WTC11 (cell line): ENCODE results near the gene FGR. TPM values are rescaled to one million over a fixed set of nuclear protein-coding genes. Genes with fewer than 3 reads are reported as not detected.
A peak's percentile ranks its signal among the peaks of the same experiment; 100 is the strongest.

ENCODE experiments used
- ATAC-seq: fragments of 200-7000 bp; cut with Tn5 transposase; 2 replicates; pipeline ENCODE4 v1.10.0; 2021; ENCODE audit warnings: mild to moderate bottlenecking, moderate library complexity
- CTCF ChIA-PET: fragments of 300-600 bp; sonication (Branson Sonifier 250); formaldehyde crosslinking; loops from one replicate; lab custom pipeline; 2021; ENCODE audit warnings: antibody characterized with exemption; lab: Charles Lee
- POLR2A ChIA-PET: fragments of 350-600 bp; sonication (Branson Sonifier 250); formaldehyde crosslinking; loops from one replicate; lab custom pipeline; 2021; ENCODE audit warnings: antibody characterized with exemption; lab: Charles Lee
- DNase-seq: peaks from one replicate; pipeline ENCODE4 v3.0.0; 2021; ENCODE audit warnings: low spot score
- H3K27ac Mint-ChIP-seq: 2 replicates; pipeline ENCODE4 v1.8.0; 2021; ENCODE audit warnings: mixed read lengths
- H3K27me3 Mint-ChIP-seq: 2 replicates; pipeline ENCODE4 v1.8.0; 2021; ENCODE audit warnings: low read depth, mild to moderate bottlenecking, moderate library complexity, mixed read lengths
- H3K36me3 Mint-ChIP-seq: 2 replicates; pipeline ENCODE4 v1.8.0; 2021; ENCODE audit warnings: mixed read lengths
- H3K4me1 Mint-ChIP-seq: 2 replicates; pipeline ENCODE4 v1.8.0; 2022; ENCODE audit warnings: mixed read lengths
- H3K4me3 Mint-ChIP-seq: 2 replicates; pipeline ENCODE4 v1.8.0; 2021; ENCODE audit warnings: mild to moderate bottlenecking, moderate library complexity, mixed read lengths
- H3K9me3 Mint-ChIP-seq: 2 replicates; pipeline ENCODE4 v1.8.0; 2021; ENCODE audit warnings: mixed read lengths
- ATF3 ChIP-seq: sonication (generic); formaldehyde crosslinking; conservative IDR thresholded peaks from 2 replicates; pipeline ENCODE4 v1.8.1; 2022; ENCODE audit warnings: mild to moderate bottlenecking, missing genetic modification reagents
- E2F1 ChIP-seq: sonication (generic); formaldehyde crosslinking; IDR thresholded peaks from 2 replicates; pipeline ENCODE4 v1.8.0; 2022; ENCODE audit warnings: mild to moderate bottlenecking, missing genetic modification reagents
- FOXP4 ChIP-seq: sonication (generic); formaldehyde crosslinking; IDR thresholded peaks from 2 replicates; pipeline ENCODE4 v1.8.0; 2022; ENCODE audit warnings: mild to moderate bottlenecking, missing genetic modification reagents
- GABPB1 ChIP-seq: sonication (generic); formaldehyde crosslinking; IDR thresholded peaks from 2 replicates; pipeline ENCODE4 v1.8.1; 2023; ENCODE audit warnings: mild to moderate bottlenecking, missing genetic modification reagents
- GTF2I ChIP-seq: fragments of 250-450 bp; sonication (Bioruptor Pico); conservative IDR thresholded peaks from 2 replicates; pipeline ENCODE4 v1.4.0; 2021; ENCODE audit warnings: mild to moderate bottlenecking
- HMGA2 ChIP-seq: fragments of 250-450 bp; sonication (Bioruptor Pico); IDR thresholded peaks from 2 replicates; pipeline ENCODE4 v1.4.0; 2021; ENCODE audit warnings: mild to moderate bottlenecking, moderate library complexity
- IRF2 ChIP-seq: sonication (generic); formaldehyde crosslinking; IDR thresholded peaks from 2 replicates; pipeline ENCODE4 v1.8.0; 2022; ENCODE audit warnings: low read depth, missing genetic modification reagents, borderline replicate concordance
- JUN ChIP-seq: sonication (generic); formaldehyde crosslinking; IDR thresholded peaks from 2 replicates; pipeline ENCODE4 v1.8.0; 2023; ENCODE audit warnings: mild to moderate bottlenecking, missing genetic modification reagents
- MXD4 ChIP-seq: fragments of 250-450 bp; sonication (Bioruptor Pico); IDR thresholded peaks from 2 replicates; pipeline ENCODE4 v1.8.0; 2021; ENCODE audit warnings: mild to moderate bottlenecking, moderate library complexity, borderline replicate concordance
- NFE2L1 ChIP-seq: sonication (generic); formaldehyde crosslinking; IDR thresholded peaks from 2 replicates; pipeline ENCODE4 v1.8.1; 2023; ENCODE audit warnings: missing genetic modification reagents
- PRDM15 ChIP-seq: sonication (generic); formaldehyde crosslinking; IDR thresholded peaks from 2 replicates; pipeline ENCODE4 v1.8.0; 2022; ENCODE audit warnings: missing genetic modification reagents
- PREB ChIP-seq: sonication (generic); formaldehyde crosslinking; IDR thresholded peaks from 2 replicates; pipeline ENCODE4 v1.8.1; 2022; ENCODE audit warnings: mild to moderate bottlenecking, missing genetic modification reagents, moderate library complexity, borderline replicate concordance
- PRRX2 ChIP-seq: fragments of 250-450 bp; sonication (Bioruptor Pico); IDR thresholded peaks from 2 replicates; pipeline ENCODE4 v1.8.0; 2021; ENCODE audit warnings: mild to moderate bottlenecking
- SMAD4 ChIP-seq: sonication (generic); formaldehyde crosslinking; IDR thresholded peaks from 2 replicates; pipeline ENCODE4 v1.8.0; 2022; ENCODE audit warnings: mild to moderate bottlenecking, missing genetic modification reagents
- SP1 ChIP-seq: sonication (generic); formaldehyde crosslinking; conservative IDR thresholded peaks from 2 replicates; pipeline ENCODE4 v1.8.1; 2022; ENCODE audit warnings: missing genetic modification reagents
- TCF7 ChIP-seq: sonication (generic); formaldehyde crosslinking; IDR thresholded peaks from 2 replicates; pipeline ENCODE4 v1.8.0; 2022; ENCODE audit warnings: mild to moderate bottlenecking, low read depth, missing genetic modification reagents, moderate library complexity
- TEAD1 ChIP-seq: sonication (generic); formaldehyde crosslinking; IDR thresholded peaks from 2 replicates; pipeline ENCODE4 v1.8.0; 2022; ENCODE audit warnings: mild to moderate bottlenecking, missing genetic modification reagents
- ZNF138 ChIP-seq: sonication (generic); formaldehyde crosslinking; conservative IDR thresholded peaks from 2 replicates; pipeline ENCODE4 v1.8.1; 2022; ENCODE audit warnings: mild to moderate bottlenecking, moderate library complexity, missing genetic modification reagents
- ZNF281 ChIP-seq: sonication (generic); formaldehyde crosslinking; IDR thresholded peaks from 2 replicates; pipeline ENCODE4 v1.8.0; 2023; ENCODE audit warnings: mild to moderate bottlenecking, missing genetic modification reagents
- ZNF423 ChIP-seq: fragments of 250-450 bp; sonication (Bioruptor Pico); IDR thresholded peaks from 2 replicates; pipeline ENCODE4 v2.1.2; 2022; ENCODE audit warnings: mild to moderate bottlenecking, moderate library complexity
- ZNF425 ChIP-seq: fragments of 250-450 bp; sonication (Bioruptor Pico); conservative IDR thresholded peaks from 2 replicates; pipeline ENCODE4 v1.9.0; 2021; ENCODE audit warnings: mild to moderate bottlenecking
- ZNF671 ChIP-seq: fragments of 250-450 bp; sonication (Bioruptor Pico); IDR thresholded peaks from 2 replicates; pipeline ENCODE4 v1.8.0; 2021; ENCODE audit warnings: mild to moderate bottlenecking
- ZSCAN18 ChIP-seq: fragments of 250-450 bp; sonication (Bioruptor Pico); IDR thresholded peaks from 2 replicates; pipeline ENCODE4 v2.1.2; 2022; ENCODE audit warnings: mild to moderate bottlenecking, moderate library complexity
- total RNA-seq: library from RNA; stranded (reverse); gene quantifications from 3 replicates; pipeline ENCODE4 v1.2.3, GENCODE V29; 2021

The FGR gene
- total RNA-seq, 1 experiment from 2014 or later: 0.77 TPM

GRCh38 chr1:27656157-27656893 lies 21.3 kb upstream of the FGR start:
- Mint-ChIP-seq H3K9me3 (no peaks in the 10 kb centered on the region), H3K27ac (peak overlapping the region; percentile 79), H3K4me1 (peaks cover 37% of the 10 kb centered on the region), H3K4me3 (no peak overlapping the region), H3K27me3 (peaks cover 3% of the 10 kb centered on the region; the same call in 1 of the 2 replicates), H3K36me3 (no peaks in the 10 kb centered on the region)
- peak; percentile 70 for DNase-seq
- peak; percentile 57 for ATAC-seq
- ChIA-PET CTCF (interaction anchor here (0.6 to 3.0 kb wide), 14 partner anchors 13 to 290 kb away, joined by 3 to 34 read pairs (median 4); partner anchors contain the start of genes FAM76A and MAP3K6), POLR2A (interaction anchor here (0.7 to 0.9 kb wide), 2 partner anchors 41 to 81 kb away, joined by 3 to 4 read pairs; no protein-coding TSS in a partner anchor)
- TF ChIP-seq TCF7 (CRISPR knock-in tag) (no peak), ZNF138 (no peak), ZSCAN18 (CRISPR knock-in tag) (no peak), ZNF423 (CRISPR knock-in tag) (peak; percentile 8; the same call in 1 of the 2 replicates), TEAD1 (CRISPR knock-in tag) (0 out of 2 replicates have a peak, but pooled peaks have one; percentile 2), HMGA2 (CRISPR knock-in tag) (no peak), JUN (CRISPR knock-in tag) (no peak), ATF3 (CRISPR knock-in tag) (no peak), GTF2I (CRISPR knock-in tag) (peak; percentile 97), ZNF281 (CRISPR knock-in tag) (no peak), IRF2 (CRISPR knock-in tag) (no peak), FOXP4 (CRISPR knock-in tag) (no peak), NFE2L1 (CRISPR knock-in tag) (no peak), SP1 (CRISPR knock-in tag) (peak; percentile 56; the same call in 1 of the 2 replicates), ZNF671 (CRISPR knock-in tag) (no peak), E2F1 (no peak), MXD4 (CRISPR knock-in tag) (no peak), SMAD4 (CRISPR knock-in tag) (no peak), GABPB1 (CRISPR knock-in tag) (no peak), PRRX2 (CRISPR knock-in tag) (no peak), PRDM15 (CRISPR knock-in tag) (peak; percentile 98), PREB (CRISPR knock-in tag) (no peak), ZNF425 (CRISPR knock-in tag) (no peak)
